ENCODE measurements around the gene THBS1.

Gene THBS1

DNA sequence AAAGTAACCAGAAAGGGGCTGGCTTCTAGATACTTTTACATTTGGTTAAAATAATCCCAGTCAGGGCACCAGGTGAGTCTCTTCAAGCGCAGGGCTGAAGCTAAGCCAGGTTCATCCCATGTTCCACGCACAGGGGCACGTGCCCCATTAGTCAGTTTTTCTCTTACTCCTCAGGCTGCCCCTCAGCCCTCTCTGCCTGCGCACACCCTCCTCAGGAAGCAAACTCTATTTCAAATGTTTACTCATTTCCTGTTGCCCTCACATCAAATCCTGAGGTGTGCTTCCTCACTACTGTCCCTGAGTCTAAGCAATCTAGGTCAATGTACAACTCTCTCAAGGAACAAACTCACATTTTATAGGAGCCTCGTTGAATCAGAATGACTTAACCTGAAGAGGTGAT lies 48.5 kb downstream of the THBS1 start:
- FAIRE-seq, result no peak
- peak; percentile 48 for DNase-seq (ENCODE audit: low spot score)

DNA sequence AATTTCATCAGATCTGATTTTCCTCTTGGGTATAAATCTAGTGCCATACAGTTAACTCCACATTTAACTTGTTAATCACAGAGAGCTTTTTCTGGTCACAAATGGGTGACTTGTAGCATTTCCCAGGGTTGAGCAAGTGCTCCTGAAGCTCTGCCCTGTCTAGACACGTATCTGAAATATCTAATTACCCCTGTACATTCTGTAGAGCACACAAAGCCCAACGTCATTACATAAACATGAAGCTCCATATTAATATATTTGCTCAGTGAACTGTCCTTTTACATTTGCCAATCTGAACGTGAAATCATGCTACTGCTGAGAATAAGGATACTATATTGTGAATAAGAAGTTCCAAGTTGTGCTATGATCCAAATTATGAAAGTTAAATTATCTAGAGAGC lies 49.0 kb downstream of the THBS1 start:
- DNase-seq (ENCODE audit: low spot score) (no peak), FAIRE-seq (no peak)

DNA sequence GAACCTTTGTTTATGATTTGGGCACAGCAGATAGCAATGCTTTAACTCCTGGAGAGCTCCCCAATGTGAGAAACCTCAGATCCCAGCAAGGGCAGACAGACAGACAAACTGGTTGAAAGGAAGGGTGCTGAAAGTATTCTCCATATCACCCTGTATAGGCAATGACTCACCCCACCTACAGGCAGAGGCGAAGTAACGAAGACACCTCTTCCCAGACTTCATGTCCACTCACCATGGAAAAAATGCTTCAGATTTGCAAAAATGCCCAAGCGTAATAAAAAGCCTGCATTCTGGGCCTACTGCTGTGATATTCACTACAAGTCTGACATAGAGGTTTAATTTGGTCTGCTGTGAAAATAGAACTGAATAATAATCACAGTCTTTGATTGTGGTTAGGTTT lies 50.5 kb downstream of the THBS1 start:
- DNase-seq (ENCODE audit: low spot score) (peak; percentile 42), FAIRE-seq (no peak)

DNA sequence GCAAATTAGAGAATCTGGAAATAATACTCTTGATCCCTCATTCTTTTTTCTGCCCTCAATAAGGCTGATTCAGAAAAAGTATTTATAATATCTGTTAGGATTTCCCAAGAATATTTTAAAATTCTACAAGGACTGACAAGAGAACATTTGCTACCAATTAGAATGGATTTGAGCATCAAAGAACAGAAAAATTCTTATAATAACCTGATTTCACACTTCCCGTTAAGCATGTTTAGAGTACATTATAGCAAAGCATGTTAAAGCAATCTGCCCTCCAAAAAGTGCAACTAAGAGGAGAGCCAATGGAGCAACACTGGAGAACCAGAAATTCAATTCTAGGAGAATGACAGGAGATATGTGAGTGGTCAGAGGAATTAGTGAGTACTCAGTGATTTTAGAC lies 57.2 kb downstream of the THBS1 start:
- DNase-seq (ENCODE audit: low spot score), result no peak
- no peak for FAIRE-seq

DNA sequence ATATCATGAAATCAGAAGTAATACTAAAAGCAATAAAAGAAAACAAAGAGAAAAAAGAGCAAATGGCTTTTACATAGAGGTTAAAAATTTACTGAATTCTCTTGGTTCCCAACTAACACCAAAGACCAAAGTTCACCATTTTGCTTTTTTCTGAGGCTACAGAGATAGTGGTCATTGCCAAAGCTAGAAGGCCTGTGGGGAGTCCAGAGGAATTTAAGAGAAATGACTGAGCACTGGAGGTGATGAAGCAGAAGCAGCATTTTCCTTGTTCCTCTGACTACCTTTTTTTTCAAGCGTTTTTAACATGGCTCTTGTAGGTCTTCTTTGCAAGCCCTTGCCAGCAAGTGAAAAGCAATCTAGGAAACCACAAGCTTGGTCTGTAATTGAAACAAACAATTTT lies 58.2 kb downstream of the THBS1 start:
- DNase-seq (ENCODE audit: low spot score) (no peak), FAIRE-seq (no peak)

DNA sequence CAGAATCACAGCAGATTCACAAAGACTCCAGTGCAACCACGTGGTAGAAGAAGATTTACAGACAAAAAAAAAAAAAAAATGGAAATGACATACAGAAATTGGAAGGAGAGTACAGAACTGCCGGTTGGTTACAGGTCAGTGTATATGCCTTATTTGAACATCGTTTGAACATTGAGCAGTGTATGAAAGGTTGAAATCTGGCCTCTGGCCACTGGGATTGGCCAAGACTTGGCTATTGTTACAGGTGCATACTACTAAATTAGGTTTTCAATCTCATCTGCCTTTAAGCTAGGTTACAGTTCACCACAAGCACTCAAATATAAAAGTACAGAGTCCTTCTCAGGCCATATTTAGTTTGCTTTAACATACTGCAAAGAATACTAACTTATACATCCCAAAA lies 59.8 kb downstream of the THBS1 start:
- no peak for DNase-seq (ENCODE audit: low spot score)
- FAIRE-seq, result no peak

DNA sequence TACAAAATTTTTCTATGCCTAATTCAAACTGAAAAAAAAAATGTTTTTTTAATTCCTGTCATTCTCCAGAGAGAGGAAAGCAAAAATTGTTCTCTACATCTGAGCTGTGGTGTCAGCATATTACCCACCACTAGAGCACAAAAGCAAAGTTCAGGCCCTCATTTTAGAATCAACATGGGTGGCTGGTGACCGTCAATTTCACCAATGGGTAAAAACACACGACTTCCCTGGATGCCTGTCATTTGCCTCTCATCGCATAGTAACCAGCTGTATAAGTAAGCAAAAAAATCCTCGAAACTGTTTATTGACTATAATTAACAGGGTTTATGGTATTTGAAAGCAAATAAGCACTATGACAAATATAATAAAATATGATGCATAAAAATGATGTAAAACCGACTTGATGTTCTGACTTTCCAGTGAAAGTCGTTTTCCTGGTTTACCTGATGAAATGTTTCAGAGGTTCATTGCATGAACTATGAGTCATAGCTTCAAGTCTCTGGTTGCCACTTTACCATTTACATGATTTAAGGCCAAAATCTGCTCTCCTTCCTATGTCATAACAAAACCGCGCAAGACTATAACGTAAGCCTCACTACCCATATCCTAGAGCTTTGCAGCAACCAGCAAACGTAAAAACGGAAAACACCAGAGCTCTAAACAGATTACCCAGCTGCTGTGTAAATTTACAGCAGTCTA lies 60.5 kb downstream of the THBS1 start:
- no peak for FAIRE-seq
- peak; percentile 49 for DNase-seq (ENCODE audit: low spot score)

DNA sequence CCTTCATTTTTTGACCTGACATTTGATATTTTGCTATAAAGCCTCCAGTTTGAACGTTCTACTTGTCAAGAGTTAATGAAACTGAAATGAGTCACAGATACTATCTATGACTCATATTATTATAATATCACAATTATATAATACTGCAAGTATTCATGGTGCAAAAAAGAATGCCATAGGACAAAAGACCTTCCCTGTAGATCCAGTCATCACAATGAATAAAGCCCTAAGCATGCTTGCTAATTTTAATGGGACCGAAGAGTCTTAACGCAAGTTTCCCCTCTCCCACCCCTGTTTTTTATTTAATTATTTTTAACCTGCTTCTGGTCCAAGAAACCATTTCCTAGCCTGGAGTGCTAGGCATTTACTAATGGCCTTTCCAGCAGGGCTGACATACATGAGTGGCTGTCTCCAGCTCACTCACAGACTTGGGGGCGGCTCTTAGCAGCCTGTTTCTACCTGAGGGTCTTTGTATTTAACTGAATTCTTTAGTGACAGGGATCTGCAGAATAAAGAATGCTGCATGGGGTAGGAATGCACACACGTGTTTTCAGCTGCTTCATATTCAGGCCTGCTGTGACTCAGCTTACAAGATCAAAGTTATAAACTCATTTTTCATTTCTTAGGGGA lies 61.2 kb downstream of the THBS1 start:
- peak; percentile 43 for DNase-seq (ENCODE audit: low spot score)
- FAIRE-seq, result no peak

DNA sequence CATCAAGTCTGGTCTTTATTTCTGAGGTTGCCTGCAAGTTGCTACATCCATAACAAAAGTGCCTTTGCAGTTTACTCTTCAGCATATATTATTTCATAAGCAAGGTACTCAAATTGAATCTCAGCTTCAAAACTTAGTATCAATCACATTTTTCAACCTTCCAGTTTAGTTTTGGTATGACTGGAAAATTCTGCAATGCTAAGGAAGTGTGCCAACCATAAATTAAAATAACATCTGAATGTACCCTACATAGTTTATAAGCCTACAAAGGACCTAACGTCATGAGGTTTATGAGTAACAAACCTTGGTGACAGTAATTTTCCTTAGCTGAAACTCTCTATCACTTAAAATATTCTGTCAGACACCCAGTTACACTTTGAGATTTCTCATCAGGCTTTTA lies 62.8 kb downstream of the THBS1 start:
- DNase-seq (ENCODE audit: low spot score) (no peak), FAIRE-seq (no peak)

DNA sequence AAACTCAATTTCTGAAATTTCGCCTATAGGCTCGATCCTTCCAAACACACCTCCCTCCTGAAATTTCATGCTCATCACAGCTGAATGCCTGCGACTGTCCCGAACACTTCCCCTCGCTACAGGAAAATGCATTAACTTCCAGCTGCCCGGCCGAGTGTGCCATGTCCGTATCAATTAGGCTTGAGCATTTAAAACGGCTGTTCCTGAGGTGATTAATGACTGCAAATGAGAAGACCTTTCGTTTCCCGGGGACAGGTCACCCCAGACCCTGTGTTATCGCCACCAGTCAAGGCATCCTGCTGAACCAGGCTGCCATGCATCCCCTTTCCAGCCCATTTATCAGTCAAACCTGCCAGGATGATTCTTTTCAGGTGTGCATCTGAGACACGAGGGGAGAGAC lies 63.3 kb downstream of the THBS1 start:
- no peak for DNase-seq (ENCODE audit: low spot score)
- FAIRE-seq, result no peak

DNA sequence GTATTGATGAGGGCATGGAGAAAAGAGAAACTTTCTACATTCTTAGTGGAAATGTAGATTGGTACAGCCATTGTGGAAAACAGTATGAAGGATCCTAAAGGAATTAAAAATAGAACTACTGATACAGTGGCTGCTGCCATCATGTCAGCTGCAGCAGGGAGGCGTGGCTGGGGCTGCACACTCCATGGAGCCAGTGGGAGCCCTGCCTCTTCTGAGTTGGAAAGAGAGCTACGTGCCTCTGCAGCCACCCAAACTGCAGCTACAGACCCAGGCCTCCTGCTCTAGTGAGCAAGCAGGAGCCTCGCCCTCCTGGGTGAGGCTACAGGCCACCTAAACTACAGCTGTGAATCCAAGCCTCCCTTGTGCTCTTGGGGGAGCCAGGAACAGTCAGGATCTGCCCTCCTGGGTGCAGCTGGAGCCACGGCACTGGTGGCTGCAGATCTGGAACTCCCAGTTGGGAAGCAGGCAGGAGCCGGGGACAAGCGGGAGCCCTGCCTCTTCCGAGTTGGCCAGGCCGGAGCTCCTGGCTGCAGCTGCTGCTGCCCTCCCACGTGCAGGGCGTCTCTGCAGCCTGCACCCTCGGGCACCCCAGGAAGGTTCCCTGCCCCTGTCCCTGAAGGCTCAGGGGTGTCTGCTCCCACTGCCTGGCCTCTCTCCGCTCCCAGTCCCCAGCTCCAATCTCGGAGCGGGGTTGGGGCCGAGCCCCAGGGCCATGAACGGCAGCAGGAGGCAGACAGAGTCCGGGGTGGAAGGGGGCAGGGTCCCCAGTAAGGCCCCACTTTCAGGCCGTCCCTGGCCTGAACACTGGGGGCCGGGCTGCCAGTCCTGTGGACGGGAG lies 64.5 kb downstream of the THBS1 start:
- DNase-seq (ENCODE audit: low spot score), result no peak
- FAIRE-seq, result no peak

DNA sequence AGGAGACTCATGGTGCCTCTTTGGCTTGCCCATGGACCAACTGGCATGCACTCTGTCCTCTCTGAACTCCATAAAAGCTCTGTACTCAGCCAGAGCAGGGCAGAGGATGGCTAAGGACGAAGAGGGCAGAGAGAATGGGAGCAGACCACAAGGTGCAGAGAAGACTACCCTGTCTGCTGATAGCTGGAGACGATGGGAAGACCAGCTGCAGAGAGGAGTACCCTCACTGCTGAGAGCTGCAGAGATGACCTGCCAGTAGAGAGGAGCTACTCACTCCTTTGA lies 65.0 kb downstream of the THBS1 start:
- FAIRE-seq, result no peak
- DNase-seq (ENCODE audit: low spot score), result no peak

DNA sequence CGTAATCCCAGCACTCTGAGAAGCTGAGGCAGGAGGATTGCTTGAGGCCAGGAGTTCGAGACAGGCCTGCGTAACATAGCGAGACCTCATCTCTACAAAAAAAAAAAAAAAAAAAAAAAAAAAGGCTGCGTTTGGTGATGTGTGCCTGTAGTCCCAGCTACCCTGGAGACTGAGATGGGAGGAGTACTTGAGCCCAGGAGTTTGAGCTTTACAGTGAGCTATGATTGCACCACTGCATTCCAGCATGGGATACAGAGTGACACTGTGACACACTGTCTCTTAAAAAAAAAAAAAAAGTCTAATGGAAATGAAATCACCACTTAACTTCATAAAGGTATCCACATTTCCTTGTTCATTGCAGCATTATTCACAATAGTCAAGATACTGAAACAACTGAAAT lies 65.5 kb downstream of the THBS1 start:
- DNase-seq (ENCODE audit: low spot score) (no peak), FAIRE-seq (no peak)

Measured in urothelium cell line (cell line).